GM04503 (cell line): ENCODE results near the gene CD84.
"Not testable (repeated sequence)": the region's sequence is repeated elsewhere in the genome, so short reads cannot be mapped to it uniquely, and the experiment has no call there.

Experiments used
- DNase-seq: peaks from one replicate; pipeline ENCODE4 v3.0.0-alpha.2; 2012; ENCODE audit warnings: low read depth

The CD84 gene

GRCh38 chr1:160569806-160570205, 9.5 kb downstream of the CD84 start:
- no peak for DNase-seq

DNA sequence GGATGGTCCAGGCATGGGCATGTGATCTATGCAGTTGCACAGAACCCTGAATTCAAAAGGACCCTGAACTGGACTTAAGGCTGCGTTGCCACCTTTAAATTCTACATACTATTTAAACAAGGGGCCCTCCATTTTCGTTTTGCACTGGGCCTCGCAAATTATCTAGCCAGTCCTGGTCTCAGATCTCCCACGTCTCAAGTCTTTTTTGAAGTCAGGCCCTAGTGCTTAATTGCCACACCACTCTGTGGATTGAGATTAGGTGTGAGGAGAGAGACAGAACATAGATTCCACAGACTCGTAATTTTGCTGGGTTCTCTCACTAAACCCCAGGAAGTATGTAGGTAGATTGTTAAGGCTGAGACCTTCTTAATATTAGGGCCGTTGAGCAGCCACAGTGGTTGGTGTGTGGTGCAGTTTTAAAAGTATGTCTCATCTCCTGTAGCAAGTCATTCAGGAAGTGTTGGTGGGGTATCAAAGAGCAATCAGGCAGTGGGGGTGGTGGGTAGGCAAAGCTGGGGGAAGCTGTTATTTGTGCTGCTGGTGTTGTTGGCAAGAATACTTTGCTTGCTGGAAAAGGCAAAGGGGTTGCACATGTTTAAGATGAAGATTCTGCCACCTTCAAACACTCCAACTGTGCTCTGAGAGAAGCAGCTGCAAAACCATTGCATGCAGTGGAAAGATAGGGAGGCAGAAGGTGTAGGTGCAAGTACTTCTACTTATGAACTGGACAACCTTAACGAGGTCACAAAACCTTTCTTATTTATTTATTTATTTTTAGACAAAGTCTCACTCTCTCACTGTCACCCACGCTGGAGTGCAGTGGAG, 11.2 kb downstream of the CD84 start:
- DNase-seq, result no peak

DNA sequence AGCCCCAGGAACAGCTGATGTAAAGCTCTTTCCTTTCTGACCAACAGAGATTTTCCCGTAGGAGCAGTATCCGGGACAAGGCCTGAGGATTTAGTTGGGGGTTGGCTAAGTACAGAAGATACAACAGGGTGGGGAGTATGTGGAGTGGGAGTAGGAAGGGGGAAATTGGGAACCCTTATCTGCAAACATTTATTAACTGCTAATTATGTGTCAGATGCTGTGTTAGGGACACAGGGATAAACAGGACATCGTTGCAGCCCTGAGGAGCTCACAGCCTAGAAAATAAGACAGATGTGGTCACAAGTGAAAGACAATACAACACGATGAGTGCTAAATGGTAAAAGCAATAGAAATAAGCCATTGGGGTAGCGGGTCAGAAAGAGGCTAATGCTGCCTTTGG, 12.0 kb downstream of the CD84 start:
- no peak for DNase-seq

- DNase-seq, result no peak
These were observed 13.7 kb downstream of the CD84 start for GRCh38 chr1:160565564-160565963.

- not testable (repeated sequence) for DNase-seq
These were observed 16.1 kb downstream of the CD84 start for GRCh38 chr1:160563230-160563629.

DNA sequence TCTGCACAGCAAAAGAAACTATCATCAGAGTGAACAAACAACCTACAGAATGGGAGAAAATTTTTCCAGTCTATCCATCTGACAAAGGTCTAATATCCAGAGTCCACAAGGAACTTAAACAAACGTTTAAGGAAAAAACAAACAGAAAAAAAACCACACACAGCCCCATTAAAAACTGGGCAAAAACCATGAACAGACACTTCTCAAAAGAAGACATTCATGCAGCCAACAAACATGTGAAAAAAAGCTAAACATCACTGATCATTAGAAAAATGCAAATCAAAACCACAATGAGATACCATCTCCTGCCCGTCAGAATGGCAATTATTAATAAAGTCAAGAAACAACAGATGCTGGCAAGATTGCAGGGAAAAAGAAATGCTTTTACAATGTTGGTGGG, 16.6 kb downstream of the CD84 start:
- not testable (repeated sequence) for DNase-seq

DNA sequence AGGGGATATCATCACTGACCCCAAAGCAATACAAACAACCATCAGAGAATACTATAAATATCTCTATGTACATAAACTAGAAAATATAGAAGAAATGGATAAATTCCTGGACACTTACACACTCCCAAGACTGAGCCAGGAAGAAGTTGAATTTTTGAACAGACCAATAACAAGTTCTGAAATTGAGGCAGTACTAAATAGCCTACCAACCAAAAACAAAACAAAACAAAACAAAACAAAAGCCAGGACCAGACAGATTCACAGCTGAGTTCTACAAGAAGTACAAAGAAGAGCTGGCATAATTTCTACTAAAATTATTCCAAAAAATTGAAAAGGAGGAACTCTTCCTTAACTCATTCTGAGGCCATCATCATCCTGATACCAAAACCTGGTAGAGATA, 18.5 kb downstream of the CD84 start:
- DNase-seq, result no peak

DNA sequence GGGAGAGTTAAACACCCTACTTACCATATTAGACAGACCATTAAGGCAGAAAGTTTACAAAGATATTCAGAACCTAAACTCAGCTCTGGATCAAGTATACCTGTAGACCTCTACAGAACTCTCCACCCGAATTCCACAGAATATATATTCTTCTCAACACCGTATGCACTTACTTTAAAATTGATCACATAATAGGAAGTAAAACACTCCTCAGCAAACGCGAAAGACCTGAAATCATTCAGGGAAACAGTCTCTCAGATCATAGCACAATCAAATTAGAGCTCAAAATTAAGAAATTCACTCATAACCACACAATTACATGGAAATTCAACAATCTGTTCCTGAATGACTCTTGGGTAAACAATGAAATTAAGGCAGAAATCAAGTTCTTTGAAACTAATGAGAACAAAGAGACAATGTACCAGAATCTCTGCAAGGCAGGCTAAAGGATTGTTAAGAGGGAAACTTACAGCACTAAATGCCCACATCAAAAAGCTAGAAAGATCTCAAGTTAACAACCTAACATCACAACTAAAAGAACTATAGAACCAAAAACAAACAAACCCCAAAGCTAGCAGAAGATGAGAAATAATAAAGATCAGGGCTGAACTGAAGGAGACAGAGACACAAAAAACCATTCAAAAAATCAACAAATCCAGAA, 19.1 kb downstream of the CD84 start:
- DNase-seq, result no peak

GRCh38 chr1:160559437-160559836, 19.9 kb downstream of the CD84 start:
- DNase-seq, result not testable (repeated sequence)

DNA sequence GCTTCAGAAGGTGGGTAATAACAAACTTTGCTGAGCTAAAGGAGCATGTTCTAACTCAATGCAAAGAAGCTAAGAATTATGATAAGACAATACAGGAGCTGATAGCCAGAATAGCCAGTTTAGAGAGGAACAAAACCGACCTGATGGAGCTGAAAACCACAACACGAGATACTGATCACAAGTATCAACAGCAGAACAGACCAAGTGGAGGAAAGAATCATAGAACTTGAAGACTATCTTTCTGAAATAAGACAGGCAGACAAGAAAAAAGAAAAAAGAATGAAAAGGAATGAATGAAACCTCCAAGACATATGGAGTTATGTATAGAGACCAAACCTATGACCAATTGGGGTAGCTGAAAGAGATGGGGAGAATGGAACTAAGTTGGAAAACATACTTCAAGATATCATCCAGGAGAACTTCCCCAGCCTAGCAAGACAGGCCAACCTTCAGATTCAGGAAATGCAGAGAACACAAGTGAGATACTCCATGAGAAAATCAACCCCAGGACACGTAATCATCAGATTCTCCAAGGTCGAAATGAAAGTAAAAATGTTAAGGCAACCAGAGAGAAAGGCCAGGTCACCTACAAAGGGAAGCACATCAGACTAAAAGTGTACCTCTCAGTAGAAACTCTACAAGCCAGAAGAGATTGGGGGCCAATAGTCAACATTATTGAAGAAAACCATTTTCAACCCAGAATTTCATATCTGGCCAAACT, 20.5 kb downstream of the CD84 start:
- no peak for DNase-seq

DNA sequence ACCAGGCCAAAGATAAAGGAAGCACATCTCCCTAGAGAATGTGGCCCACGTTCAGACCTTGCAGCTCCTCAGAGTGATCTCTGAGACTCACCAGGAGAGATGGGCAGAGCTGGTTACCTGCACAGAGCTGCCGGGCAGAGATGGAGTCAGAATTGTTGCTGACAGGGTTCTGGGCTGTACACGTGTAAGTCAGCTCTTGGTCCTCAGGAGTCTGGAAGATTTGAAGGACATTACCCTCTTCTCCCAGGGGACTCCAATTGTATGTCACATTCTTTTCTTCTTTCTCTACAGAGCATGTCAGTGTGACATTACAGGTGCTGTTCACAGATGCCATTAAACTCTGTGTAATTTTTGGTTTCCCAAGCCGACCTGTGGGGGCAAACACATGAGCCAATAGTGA, 25.5 kb downstream of the CD84 start:
- no peak for DNase-seq

- no peak for DNase-seq
These were observed 26.9 kb downstream of the CD84 start for GRCh38 chr1:160552425-160552824.

- no peak for DNase-seq
These were observed 28.7 kb downstream of the CD84 start for GRCh38 chr1:160550572-160551034.

- DNase-seq, result no peak
These were observed 29.7 kb downstream of the CD84 start for GRCh38 chr1:160549665-160550006.

GRCh38 chr1:160548960-160549664, 30.2 kb downstream of the CD84 start:
- DNase-seq, result no peak

DNA sequence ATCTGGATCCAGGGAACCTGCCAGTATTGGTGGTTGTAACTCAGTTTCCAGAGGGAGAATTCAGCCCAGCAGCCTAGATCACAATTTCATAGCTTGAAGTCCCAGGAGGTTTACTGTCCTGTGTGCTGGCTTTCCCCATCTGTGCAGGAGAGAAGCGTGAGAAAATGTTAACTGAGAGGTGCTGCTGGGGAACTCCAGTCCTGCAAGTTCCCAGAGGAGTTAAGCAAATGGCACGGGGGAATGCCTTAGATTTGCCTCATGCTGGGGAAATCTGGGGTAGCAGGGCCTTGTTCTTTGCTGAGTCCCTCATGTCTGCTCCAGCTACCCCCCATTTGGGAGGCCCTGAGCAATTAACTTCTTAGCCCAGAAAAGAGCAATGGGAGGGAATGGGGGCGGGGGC, 31.1 kb downstream of the CD84 start:
- DNase-seq, result no peak

DNA sequence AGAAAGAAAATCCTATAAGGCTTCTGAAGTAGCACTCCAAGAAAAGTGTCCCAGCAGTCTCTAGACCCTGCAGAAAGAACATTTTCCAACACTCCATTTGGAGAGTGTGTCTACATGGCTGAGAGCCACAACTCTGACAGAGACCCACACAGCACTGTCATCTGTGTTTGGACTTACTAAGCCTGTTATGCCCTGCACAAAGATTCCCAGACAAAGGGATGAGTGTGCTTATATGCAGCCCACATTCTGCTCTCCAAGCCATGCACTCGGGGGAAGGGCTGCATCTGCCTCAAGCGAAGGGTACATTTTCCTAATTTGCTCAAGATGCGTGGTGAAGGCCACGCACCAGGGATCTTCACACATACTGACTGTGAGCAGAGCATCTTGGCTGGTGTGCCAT, 31.9 kb downstream of the CD84 start:
- DNase-seq, result no peak

DNA sequence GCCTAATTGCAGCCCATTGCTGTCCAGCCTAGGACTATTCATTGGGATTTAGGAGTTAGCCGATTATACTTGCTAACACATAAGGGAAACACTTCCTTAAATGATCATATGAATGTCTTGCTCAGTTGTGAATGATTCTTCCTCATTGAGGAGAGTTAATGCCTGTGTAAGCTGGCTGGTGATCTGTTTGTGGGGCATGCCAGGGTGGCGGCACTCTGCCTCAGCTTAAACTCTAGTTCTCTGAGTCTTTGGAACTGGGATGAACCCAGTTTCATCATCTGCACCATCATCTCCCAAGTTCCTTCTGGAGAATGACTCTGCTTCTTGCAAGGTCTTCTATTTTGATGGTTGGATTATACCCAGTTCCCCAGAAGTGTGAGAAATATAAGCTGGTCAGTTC, 32.4 kb downstream of the CD84 start:
- DNase-seq, result no peak

- no peak for DNase-seq
These were observed 34.6 kb downstream of the CD84 start for GRCh38 chr1:160544647-160545046.

- no peak for DNase-seq
These were observed 36.9 kb downstream of the CD84 start for GRCh38 chr1:160542303-160542945.

GRCh38 chr1:160541622-160542302, 37.5 kb downstream of the CD84 start:
- no peak for DNase-seq
